ENCODE data around the gene PABPN1. TPM values are rescaled to one million over a fixed set of nuclear protein-coding genes. Genes with fewer than 3 reads are reported as not detected.
A peak's percentile ranks its signal among the peaks of the same experiment; 100 is the strongest.

PABPN1 gene
- total and polyA plus RNA-seq, 9 of the 15 experiments (the other 6 are each of a cell fraction or from before 2014, with no cell fraction given): 32.6 to 388 (median 178) TPM

GRCh38 chr14:23306412-23307145 is 14.7 kb upstream of the PABPN1 start, which contains the start of gene BCL2L2:
Gene BCL2L2, plus strand, starts transcription at chr14:23306833. Its CDS starts 935 bp downstream, at chr14:23307768.
- peak within 1 kb of the TSS; percentile 92 to 95 for H3K9ac ChIP-seq (ENCODE audit: insufficient read depth in 1 of 2, low read depth in 2 of 2, low read length in 2 of 2)
- FAIRE-seq (peak; percentile 87), ATAC-seq (peak; percentile 66), DNase-seq (ENCODE audit: extremely low read depth in 1 of 4, low spot score in 3 of 4) (peak; percentile 82 to 95 (median 86))
- no peaks in the 10 kb centered on the region for H3K9me3 ChIP-seq (replicated peaks; ENCODE audit: control insufficient read depth, insufficient read depth, low read depth, low read length)
- WGBS (ENCODE audit: insufficient coverage, low coverage, missing lambda C conversion rate): 0% methylated on average over 13 of the region's 24 CpGs
- peak within 1 kb of the TSS; percentile 96 for H2AFZ ChIP-seq (ENCODE audit: low read depth, low read length)
- ChIA-PET POLR2A (interaction anchor here (0.7 to 3.7 kb wide), 7 partner anchors 9 to 540 kb away, joined by 3 to 17 read pairs (median 3); partner anchors contain the start of genes AJUBA, OXA1L and PABPN1), CTCF (ENCODE audit: low intra/inter-chr PET ratio) (no interaction called here)
- H4K20me1 ChIP-seq (replicated peaks; ENCODE audit: control insufficient read depth, insufficient read depth, low read length): no peaks in the 10 kb centered on the region
- in situ Hi-C loops (cut with MboI) (no loop called here), intact Hi-C loops (cut with micrococcal nuclease) (loop anchor here (2.0 kb wide), 1 partner anchor 14 kb away; the partner anchor contains the start of gene PABPN1)
- H3K27ac ChIP-seq (ENCODE audit: extremely low read depth, low read depth, low read length): peak within 1 kb of the TSS; percentile 90
- H3K4me1 ChIP-seq (replicated peaks in 1 of 2; ENCODE audit: control insufficient read depth in 2 of 2, insufficient read depth in 2 of 2, low read length in 2 of 2): peaks cover 21 to 42% of the 10 kb centered on the region in 2 experiments; a peak in 4 of 5 replicates
- peaks cover 4% of the 10 kb centered on the region for H3K9me1 ChIP-seq (ENCODE audit: control insufficient read depth, insufficient read depth, low read length)
- BruUV-seq (replicated peaks): TSS peak; percentile 41
- peaks cover 41% of the 10 kb centered on the region for H3K36me3 ChIP-seq (ENCODE audit: control insufficient read depth, insufficient read depth, low read length)
- peak within 1 kb of the TSS; percentile 98 for H3K4me2 ChIP-seq (ENCODE audit: insufficient read depth, low read length)
- H3K27me3 ChIP-seq (ENCODE audit: control insufficient read depth in 2 of 2, insufficient read depth in 2 of 2, low read length in 2 of 2): no peaks in the 10 kb centered on the region
- peaks cover 45% of the 10 kb centered on the region for H3K79me2 ChIP-seq (ENCODE audit: control insufficient read depth, insufficient read depth, low read length)
- H3K4me3 ChIP-seq: peak within 1 kb of the TSS; percentile 94
- no peak for TF ChIP-seq ZNF785 (CRISPR knock-in tag; IDR thresholded peaks at IDR 0.05)
- TF ChIP-seq ZNF76 (CRISPR knock-in tag; IDR thresholded peaks at IDR 0.05; ENCODE audit: borderline replicate concordance): no peak
- no peak for TF ChIP-seq ESRRB (CRISPR knock-in tag; IDR thresholded peaks at IDR 0.05; ENCODE audit: borderline replicate concordance)
- TF ChIP-seq CHD1 (IDR thresholded peaks at IDR 0.05; ENCODE audit: low read length): no peak
- TF ChIP-seq ZFX (CRISPR knock-in tag; IDR thresholded peaks at IDR 0.05): peak; percentile 94
- TF ChIP-seq, protein P1, sequence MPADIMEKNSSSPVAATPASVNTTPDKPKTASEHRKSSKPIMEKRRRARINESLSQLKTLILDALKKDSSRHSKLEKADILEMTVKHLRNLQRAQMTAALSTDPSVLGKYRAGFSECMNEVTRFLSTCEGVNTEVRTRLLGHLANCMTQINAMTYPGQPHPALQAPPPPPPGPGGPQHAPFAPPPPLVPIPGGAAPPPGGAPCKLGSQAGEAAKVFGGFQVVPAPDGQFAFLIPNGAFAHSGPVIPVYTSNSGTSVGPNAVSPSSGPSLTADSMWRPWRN (IDR thresholded peaks at IDR 0.05; ENCODE audit: low read depth): no peak
- no peak for TF ChIP-seq ZNF224 (CRISPR knock-in tag; IDR thresholded peaks at IDR 0.05)
- peak; percentile 84 for TF ChIP-seq ELF2 (CRISPR knock-in tag; IDR thresholded peaks at IDR 0.05)
- TF ChIP-seq ZNF239 (CRISPR knock-in tag; IDR thresholded peaks at IDR 0.05): no peak
- no peak for TF ChIP-seq BMI1 (IDR thresholded peaks at IDR 0.05; ENCODE audit: low read length)
- peak; percentile 54; the same call in 1 of the 2 replicates for TF ChIP-seq JUND (IDR thresholded peaks at IDR 0.05; ENCODE audit: borderline replicate concordance, low read depth, low read length)
- peak; percentile 39; the same call in 1 of the 3 replicates for TF ChIP-seq JUND (tag; IDR thresholded peaks at IDR 0.05; ENCODE audit: borderline replicate concordance, low read depth, low read length)
- TF ChIP-seq RREB1 (CRISPR knock-in tag; IDR thresholded peaks at IDR 0.05): no peak
- TF ChIP-seq, protein P2, sequence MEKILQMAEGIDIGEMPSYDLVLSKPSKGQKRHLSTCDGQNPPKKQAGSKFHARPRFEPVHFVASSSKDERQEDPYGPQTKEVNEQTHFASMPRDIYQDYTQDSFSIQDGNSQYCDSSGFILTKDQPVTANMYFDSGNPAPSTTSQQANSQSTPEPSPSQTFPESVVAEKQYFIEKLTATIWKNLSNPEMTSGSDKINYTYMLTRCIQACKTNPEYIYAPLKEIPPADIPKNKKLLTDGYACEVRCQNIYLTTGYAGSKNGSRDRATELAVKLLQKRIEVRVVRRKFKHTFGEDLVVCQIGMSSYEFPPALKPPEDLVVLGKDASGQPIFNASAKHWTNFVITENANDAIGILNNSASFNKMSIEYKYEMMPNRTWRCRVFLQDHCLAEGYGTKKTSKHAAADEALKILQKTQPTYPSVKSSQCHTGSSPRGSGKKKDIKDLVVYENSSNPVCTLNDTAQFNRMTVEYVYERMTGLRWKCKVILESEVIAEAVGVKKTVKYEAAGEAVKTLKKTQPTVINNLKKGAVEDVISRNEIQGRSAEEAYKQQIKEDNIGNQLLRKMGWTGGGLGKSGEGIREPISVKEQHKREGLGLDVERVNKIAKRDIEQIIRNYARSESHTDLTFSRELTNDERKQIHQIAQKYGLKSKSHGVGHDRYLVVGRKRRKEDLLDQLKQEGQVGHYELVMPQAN (IDR thresholded peaks at IDR 0.05; ENCODE audit: borderline replicate concordance): peak; percentile 78; the same call in 1 of the 2 replicates

Measured in K562 (cell line).